Activated CD4-positive, alpha-beta T cell treated with anti-CD3 and anti-CD28 coated beads, Interleukin-2, Interleukin-6, amounts not matched to agents 100 ng/mL and 50 ng/mL, durations not matched to agents 16 hours and 8 hours (primary cell): Measurements from ENCODE around the gene FOXC2.

Source experiments
- DNase-seq: peaks from one replicate; pipeline ENCODE4 v3.0.0-alpha.2; 2020

The FOXC2 gene

DNA sequence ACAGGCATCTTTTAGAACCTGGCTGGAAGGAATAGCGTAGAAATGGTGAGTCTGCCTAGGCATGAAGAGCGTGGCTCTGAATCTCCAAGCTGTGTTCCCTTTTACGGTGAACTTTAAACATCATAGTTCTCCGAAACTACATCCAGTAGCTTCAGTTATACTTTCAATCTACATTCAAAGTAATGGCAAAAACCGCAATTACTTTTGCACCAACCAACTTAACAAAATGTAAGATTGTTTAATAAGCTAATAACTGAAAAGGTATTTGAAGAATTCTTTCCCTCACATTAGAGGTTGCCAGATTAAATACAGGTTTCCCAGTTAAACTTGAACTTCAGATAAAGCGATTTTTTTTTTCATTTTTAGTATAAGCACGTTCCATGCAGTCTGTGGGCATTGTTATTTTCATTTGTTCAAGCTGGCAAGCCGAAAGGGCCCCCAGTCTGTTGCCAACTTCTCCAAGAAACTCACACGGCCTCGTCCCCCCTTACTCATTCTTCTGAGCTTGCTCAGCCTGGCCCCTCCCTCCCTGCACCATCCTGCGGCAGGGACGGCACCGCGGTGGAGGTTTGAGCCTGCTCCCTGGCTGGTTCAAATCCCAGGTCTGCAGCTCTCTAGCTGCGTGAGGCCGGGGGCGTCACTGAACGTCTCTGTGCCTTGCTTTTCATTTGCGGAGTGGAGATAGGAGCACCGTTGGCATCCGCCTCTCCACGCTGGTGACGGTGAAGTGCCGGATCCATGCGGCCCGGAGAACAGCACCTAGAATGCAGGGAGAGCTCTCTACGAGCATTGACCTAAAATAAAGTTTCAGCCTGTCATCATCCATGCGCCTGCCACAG lies 8.1 kb upstream of the FOXC2 start:
- no peak for DNase-seq

DNA sequence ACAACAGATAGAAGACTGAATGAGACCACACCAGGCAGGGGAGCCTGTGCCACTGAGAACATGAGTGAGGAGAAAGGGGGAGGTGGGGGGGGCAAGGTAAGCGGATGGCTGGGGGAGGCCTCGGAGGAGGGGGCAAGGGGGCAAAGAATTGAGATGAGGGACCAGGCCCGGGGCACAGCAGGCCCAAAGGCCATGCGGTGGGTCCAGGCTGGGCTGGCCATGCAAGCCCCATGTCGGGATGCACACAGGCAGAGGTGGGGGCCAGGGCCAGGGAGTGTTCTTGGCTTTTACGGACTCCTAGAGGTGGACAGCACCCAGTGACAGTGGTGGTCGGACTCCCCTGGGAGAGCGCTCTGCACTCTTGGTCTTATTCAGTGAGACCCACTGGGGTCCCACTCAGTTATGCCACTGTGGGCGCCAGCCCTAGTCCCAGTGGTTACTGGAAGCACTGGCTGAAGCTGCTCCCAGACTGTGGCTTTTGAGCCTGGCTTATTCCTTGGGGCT lies 6.8 kb upstream of the FOXC2 start:
- no peak for DNase-seq

DNA sequence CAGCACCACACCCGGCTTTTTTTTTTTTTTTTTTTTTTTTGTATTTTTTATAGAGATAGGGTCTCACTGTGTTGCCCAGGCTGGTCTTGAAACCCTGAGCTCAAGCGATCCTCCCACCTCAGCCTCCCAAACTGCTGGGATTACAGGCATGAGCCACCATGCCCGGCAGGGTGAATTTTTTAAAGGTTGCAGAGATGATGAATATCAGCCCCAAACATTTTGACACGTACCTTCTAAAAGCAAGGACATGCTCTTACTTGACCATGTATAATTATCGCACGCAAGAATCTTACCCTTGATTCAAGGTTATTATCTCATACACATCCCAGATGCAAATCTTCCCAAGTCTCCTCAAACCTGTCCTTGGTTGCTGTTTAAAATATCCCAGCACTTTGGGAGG lies 4.3 kb upstream of the FOXC2 start:
- DNase-seq: no peak

DNA sequence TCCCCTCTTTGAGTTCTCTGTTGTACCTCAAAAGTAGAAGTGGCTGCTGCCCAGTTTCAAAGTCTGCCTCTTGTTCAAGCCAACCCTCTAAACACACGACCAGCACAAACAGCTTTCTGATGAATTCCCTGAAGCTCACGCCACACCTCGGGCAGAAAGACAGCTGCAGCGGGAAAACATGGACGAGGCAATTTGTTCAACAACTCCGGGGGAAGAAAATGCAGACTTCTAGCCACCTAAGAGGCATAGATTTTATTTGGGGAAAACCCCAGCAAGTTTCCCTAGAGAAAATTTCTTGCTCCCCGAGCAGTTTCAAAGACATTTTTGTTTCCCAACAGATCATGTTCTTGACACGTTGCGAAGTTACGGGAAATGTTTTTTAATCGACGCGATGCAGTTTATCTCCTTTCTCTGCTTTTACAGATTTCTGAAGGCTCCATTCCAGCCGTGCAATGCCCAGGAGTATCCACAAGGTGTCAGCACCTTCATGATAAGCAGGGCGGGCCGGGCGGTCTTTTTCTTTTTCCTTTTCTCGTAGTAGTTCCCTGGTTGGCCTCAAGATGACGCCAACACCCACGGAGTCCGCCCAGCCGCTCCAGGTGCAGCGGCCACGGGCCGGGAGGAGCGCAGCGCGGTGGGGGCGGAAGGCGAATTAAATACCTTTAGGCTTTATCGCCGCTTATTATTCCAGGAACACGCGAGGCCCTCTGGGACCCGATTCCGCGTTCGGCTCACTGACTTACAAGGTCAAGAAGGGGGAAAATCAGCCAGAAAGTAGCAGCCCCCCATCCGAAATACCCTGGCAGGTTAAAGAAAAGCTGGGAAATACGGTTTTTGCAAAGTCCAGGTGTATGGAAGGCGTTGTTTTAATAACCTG lies 2.9 kb upstream of the FOXC2 start:
- DNase-seq: peak; percentile 90

DNA sequence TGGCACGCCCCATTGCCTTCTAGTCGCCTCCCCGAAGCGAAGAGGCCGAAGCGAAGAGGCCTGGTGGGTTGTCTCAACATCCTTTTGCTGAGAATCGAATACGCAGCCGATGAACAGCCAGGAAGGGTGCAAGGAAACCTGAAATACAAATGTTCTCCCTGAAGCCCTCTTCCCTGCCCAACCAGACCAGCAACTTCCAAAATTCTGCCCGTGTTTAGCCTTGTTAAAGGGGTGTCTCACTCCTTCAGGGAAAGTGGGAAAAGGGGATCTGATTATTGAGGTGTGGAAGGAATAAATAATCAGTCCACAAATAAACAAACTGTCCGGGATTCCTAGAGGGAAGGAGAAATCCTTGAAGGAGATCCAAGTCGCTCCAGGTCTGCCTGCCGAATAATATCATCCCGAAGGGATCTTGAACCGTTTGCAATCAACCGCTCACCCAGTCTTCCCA lies 1.4 kb upstream of the FOXC2 start:
- no peak for DNase-seq

DNA sequence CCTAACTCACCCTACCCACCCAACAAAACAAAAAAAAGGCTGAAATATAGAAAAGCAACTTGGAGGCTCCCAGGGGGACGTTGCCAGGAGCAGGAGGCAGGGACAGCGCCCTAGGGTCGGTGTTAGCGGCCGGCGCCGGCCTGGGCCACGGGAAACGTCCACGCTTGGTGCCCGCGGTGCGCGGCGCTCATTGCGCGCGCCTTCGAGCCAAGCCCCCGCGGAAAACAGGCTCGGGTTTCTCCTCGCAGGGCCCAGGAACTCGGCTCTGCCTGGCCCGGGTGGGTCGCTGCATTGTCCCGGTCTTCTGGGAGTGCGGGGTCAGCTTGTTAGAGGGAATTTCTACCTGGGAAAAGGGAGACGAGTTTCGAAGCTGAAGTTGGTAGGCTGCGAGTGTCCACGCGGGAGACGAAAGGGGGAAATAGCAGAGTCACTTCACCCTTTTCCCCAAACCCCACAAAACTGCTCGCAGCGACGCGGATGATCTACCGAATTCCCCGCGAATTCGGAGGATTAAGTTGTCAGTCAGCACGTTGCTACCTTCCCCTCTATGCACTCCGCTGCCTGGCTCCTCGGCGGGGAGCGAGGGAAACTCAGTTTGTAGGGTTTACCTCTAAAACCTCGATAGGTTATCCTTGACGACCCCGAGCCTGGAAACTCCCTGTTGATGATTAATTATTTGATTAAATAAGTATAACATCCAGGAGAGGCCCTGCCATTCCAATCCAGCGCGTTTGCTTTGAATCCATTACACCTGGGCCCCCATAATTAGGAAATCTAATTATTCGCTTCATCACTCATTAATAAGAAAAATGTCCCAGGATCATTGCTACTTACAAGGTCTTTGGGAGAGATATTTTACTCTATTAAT lies 751 bp upstream of the FOXC2 start:
- DNase-seq: no peak

DNA sequence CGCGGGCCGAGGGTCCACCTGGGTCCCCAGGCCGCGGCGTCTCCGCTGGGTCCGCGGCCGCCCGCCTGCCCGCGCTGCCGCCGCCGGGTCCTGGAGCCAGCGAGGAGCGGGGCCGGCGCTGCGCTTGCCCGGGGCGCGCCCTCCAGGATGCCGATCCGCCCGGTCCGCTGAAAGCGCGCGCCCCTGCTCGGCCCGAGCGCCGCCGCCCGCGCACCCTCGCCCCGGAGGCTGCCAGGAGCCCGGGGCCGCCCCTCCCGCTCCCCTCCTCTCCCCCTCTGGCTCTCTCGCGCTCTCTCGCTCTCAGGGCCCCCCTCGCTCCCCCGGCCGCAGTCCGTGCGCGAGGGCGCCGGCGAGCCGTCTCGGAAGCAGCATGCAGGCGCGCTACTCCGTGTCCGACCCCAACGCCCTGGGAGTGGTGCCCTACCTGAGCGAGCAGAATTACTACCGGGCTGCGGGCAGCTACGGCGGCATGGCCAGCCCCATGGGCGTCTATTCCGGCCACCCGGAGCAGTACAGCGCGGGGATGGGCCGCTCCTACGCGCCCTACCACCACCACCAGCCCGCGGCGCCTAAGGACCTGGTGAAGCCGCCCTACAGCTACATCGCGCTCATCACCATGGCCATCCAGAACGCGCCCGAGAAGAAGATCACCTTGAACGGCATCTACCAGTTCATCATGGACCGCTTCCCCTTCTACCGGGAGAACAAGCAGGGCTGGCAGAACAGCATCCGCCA lies 504 bp downstream of the FOXC2 start:
- DNase-seq: no peak

DNA sequence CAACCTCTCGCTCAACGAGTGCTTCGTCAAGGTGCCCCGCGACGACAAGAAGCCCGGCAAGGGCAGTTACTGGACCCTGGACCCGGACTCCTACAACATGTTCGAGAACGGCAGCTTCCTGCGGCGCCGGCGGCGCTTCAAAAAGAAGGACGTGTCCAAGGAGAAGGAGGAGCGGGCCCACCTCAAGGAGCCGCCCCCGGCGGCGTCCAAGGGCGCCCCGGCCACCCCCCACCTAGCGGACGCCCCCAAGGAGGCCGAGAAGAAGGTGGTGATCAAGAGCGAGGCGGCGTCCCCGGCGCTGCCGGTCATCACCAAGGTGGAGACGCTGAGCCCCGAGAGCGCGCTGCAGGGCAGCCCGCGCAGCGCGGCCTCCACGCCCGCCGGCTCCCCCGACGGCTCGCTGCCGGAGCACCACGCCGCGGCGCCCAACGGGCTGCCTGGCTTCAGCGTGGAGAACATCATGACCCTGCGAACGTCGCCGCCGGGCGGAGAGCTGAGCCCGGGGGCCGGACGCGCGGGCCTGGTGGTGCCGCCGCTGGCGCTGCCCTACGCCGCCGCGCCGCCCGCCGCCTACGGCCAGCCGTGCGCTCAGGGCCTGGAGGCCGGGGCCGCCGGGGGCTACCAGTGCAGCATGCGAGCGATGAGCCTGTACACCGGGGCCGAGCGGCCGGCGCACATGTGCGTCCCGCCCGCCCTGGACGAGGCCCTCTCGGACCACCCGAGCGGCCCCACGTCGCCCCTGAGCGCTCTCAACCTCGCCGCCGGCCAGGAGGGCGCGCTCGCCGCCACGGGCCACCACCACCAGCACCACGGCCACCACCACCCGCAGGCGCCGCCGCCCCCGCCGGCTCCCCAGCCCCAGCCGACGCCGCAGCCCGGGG lies 1.3 kb downstream of the FOXC2 start:
- no peak for DNase-seq

DNA sequence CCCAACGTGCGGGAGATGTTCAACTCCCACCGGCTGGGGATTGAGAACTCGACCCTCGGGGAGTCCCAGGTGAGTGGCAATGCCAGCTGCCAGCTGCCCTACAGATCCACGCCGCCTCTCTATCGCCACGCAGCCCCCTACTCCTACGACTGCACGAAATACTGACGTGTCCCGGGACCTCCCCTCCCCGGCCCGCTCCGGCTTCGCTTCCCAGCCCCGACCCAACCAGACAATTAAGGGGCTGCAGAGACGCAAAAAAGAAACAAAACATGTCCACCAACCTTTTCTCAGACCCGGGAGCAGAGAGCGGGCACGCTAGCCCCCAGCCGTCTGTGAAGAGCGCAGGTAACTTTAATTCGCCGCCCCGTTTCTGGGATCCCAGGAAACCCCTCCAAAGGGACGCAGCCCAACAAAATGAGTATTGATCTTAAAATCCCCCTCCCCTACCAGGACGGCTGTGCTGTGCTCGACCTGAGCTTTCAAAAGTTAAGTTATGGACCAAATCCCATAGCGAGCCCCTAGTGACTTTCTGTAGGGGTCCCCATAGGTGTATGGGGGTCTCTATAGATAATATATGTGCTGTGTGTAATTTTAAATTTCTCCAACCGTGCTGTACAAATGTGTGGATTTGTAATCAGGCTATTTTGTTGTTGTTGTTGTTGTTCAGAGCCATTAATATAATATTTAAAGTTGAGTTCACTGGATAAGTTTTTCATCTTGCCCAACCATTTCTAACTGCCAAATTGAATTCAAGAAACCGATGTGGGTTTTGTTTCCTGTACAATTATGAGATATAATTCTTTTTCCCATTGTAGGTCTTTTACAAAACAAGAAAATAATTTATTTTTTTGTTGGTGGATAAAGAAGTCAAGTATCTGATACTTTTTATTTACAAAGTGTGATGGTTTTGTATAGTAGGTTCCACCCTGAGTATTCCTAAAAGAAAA lies 2.3 kb downstream of the FOXC2 start:
- DNase-seq: no peak

DNA sequence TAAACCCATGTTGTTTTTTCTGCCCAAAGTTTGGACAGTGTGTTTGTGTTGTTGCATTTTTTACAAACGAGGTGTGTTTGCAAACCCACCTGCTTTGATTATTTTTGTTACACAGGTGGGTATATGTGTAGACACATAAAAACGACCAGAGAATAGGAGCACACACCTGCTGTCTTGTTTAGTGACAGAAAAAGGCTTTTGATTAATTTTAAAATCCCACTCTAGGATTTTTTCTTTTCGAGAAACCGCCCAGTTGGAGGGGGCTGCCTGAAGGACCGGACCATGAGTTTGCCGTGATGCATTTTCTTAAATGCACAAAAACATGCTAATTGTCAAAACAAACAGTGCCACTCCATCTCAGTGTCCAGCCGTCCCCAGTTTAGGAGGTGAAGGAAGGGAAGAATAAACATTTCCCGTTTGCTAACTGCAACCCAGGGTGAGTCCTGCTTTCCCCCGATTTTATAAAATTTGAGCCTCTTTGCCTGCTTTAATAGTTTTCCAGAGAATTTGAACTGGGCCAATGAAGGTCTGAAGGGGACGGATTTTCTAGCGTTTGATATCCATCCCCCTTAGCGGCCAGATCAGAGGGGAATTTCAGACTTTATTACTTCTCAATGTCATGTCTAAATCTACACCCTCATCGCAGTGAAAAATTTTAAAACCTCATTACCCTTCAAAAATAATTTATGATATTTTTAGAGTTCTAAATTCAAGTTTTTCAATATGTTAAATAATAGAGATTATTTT lies 3.2 kb downstream of the FOXC2 start:
- no peak for DNase-seq

DNA sequence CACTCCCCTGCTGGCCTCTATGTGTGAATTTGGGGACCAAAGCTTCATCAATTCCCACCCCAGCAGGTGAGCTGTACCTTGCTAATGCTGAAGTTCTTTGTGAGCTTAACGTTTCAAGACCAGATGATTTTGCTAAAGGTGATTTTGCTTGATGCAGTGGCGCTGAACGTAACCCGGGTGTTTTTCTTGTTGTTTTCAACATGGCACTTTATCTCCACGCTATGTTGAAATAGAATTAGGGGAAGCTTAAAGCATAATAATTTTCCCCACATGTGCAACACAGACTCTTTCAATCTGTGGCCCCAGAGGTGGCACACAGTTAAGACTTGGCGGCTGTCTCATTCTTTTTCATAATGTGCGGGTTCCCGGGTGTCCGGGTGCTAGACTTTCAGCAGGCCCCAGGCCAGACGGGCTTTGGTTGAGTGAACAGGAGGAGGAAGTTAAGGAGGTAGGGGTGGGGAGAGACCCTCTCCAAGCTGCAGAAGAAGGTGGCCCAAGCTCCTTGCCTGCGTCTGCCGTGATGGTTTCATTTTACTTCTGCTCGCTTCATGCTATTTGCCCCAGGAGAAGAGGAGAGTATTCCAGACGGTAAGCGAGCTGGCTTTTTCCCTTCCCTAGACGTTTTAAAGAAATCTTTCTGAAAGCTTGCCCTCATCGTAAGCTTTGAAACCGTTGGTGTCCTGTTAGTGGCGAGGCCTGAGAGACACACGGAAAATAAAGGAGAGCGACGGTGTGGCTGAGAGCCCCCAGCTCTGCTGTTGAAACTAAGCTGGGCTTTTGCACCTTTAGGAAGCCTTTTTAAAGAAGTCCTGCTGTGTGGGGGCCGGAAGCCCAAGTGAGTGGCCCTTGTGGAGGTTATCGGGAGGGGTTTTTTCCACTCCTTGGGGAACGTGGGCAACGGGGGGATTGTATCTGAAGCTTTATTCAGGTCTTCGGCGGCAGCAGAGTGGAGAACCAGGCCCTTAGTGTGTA lies 4.2 kb downstream of the FOXC2 start:
- DNase-seq: no peak

DNA sequence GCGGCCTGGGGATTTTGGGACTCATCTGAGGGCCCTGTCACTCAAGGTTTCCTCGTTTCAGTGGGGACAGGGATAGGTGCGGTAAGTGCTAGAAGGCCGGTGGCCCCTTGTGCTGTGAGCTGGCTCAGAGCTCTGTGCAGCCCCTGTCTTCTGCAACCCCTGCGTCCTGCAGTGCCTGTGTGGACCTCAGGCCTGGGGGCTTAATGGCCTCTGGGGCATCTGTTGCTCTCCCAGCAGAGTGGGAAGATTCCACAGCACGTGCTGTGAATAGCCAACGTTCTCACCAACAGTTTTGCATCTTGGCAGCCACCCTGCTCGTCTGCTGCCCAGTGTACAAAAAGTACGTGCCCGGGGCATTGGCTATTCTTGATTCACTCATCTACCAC lies 4.9 kb downstream of the FOXC2 start:
- no peak for DNase-seq

DNA sequence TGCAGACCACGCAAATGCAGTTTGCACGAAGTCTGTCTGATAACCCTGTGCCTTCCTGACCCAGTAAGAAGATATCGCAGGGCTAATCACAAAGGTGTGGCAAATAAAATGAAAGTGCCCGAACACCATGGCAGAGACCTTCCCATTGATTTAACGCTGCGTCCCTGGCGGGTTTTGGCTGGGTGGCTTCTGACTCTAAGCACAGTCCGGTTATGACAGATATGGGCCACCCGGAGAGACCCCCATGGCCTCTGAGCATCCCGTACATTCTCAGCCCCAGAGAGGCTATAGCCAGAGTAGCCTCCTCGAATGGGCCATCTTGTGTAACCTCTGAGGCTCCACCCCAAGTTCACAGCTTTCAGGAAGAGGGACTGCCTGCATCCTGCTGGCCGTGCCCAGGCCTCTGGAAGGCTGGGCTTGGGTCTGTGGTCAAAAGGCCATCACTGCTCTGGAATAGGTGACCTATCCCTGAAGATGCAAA lies 5.5 kb downstream of the FOXC2 start:
- DNase-seq: no peak

DNA sequence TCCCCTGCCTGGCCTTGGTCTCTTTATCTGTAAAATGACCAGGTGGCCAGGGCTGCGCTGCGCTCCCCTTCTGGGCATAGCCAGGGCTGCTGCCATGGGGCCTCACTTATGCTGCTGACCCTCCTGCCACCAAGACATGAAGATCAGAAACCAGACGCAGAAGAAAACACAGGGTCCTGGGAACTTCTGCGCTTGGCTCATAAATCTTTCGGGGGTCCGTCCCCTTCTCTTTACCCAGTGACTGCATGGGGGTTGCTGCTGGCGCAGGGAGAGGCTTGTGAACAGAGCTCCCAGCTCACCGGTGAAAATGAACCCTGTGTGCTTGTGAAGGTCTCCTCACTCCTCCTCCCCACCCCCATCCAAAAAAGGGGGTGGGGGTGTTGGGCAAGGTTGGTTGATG lies 6.0 kb downstream of the FOXC2 start:
- no peak for DNase-seq

DNA sequence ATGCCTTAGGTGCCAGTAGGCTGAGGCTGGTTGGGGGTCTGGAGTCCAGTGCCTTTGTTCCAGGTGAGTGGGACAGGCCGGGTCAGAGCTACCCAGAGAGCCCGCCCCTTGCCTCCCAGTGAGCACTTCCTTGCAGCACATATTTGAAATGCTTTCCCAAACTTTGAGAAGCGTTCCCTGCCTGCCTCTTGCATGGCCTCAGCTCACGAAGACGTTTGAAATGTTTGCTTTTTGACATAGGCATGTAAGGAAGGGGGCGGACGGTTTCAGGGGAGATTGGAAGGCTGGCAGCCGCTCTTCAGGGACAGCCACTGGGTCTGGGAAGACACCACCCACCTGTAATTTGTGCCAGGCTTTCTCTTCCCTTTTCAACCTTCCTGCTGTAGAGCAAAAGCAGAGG lies 6.6 kb downstream of the FOXC2 start:
- DNase-seq: no peak

DNA sequence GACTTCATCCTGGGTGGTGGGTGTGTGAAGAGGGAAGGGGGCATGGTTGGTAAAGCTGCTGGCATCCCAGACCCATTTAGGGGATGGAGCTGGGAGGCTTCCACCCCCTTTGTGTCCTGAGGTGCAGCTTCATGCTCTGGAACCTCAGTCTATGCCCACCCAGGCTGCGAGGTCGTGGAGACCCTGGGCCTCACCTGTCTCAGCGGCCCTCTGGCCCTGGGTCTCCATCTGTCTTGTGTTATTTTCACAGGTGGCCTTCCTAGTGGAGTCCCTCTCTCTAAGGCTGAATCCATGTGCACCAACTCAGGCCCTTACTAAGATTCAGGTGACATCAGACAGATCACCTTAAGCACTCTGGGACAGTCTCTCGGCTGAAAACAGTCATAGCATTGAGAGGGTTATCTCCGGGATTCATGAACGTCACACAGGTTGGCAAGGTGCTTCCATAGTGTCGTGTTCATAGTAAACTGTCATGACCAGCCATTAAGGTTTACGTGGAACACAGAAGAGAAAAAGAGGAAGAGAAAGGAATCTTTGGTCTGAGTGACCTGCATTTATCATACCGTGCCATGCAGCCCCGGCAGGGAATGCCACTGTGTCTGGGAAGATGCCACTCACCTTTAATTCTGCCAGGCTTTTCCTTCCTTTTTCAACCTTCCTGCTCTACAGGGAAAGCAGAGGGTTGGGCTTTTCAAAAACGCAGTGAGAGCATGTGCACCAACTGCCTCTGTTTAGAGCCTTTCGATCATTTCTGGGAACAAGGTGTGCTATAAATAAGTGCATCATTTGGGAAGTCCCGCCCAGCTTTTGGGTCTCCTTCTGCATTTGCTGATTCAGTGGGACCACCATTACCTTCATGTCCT lies 7.2 kb downstream of the FOXC2 start:
- no peak for DNase-seq

DNA sequence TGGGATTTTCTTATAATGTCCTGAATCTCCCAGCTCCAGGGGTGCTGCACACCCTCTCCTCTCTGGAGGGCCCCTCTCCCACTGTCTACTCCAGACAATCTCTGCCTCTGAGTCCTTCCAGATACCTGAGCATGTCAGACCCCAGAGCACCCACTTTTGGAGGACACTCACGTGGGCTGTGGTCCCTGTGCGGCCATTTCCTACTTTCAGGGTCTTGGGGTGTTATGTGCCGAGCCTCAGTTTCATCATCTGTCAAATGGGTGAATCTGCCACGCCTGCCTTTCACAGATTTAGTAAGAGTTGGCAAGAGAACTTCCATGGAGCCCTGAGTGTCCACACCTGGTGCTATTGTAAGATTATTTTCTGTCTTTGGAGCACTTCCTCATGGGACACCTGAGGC lies 8.0 kb downstream of the FOXC2 start:
- DNase-seq: no peak
